GM12874 (cell line): ENCODE data around the gene CERS6.

Experiments
- CTCF ChIP-seq: IDR thresholded peaks from 2 replicates; pipeline ENCODE4 v1.5.1; 2011; ENCODE audit warnings: low read depth, mild to moderate bottlenecking, control low read depth, low read length, moderate library complexity; ENCODE audit not compliant: insufficient read depth

The CERS6 gene

DNA sequence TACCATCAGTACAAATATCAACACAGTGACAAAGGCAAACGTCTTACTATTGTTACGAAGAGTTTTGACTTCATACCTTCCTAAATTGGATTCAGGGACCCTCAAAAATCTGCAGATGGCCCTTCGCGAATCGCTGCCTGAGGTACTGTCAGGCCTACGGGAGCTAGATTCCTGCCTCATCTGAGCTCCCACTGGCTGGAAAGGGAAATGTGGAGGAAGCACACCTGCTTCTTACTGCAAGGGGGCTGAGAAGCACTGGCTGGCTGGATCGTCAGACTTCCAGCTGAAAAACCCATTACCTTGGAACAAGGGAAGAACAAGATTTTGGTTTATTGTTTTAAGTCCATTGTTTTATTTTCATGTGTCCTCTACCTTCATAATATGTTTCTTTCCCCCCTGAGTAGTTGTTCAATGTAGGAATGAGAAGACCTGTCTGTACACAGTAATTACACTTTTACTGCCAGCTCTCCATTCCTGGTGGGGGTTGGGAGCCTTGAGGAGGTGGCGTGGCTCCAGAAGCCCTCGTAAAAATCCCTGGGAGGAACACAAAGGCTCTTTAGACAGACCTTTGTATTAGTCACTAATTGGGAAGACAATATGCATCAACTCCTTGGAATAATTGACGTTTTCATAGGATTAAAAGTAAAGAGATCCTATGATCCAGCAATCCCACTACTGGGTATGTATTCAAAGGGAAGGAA is 222.2 kb downstream of the CERS6 start:
- TF ChIP-seq CTCF = no peak

DNA sequence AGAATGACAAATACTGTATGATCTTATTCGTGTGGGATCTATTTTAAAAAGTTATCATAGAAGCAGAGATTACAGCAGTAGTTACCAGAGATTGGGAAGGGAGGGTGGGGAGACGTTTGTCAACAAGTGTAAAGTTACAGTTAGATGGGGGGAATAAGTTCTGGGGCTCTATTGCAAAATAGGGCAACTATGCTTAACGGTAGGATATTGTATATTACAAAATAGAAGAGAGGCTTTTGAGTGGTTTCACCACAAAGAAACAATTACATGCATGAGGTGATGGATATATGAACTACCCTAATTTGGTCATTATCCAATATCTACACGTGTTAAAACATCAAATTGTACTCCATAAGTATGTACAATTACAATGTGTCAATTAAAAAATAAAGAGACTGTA is 223.0 kb downstream of the CERS6 start:
- TF ChIP-seq CTCF = no peak

GRCh38 chr2:168679741-168680310 is 223.8 kb downstream of the CERS6 start:
- TF ChIP-seq CTCF = no peak

- TF ChIP-seq CTCF = no peak
Observed at GRCh38 chr2:168683996-168684395, 227.9 kb downstream of the CERS6 start.

DNA sequence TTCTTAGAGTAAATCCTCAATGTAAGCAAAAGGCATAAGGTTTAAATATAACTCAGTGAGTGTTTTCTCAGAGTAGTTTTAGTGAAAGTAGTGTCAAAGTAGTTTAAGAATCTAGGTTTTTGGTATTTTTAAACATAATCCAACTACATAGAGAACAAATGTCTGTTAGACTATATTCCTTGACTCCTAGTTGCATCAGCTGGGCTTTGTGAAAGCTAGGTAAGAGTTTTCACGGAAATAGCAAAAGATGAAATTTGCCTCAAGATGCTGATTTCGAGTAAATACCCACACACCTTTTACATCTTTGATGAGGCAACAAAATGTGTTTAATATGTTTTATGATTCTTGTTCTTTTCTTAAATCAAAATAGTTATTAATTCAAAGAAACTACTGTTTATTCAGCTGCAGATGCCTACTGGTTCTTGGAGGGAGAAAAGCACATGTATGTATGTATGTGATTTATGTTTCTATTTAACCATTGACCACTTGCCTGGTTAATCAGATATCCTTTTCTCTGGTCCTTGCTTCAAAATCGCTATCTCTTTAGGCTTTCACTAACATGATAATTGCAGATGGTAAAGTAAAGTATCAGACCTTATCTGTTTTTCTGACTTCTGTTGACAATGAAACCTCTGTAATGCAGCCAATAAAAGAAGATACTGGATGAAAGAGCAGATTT is 229.0 kb downstream of the CERS6 start:
- no peak for TF ChIP-seq CTCF

DNA sequence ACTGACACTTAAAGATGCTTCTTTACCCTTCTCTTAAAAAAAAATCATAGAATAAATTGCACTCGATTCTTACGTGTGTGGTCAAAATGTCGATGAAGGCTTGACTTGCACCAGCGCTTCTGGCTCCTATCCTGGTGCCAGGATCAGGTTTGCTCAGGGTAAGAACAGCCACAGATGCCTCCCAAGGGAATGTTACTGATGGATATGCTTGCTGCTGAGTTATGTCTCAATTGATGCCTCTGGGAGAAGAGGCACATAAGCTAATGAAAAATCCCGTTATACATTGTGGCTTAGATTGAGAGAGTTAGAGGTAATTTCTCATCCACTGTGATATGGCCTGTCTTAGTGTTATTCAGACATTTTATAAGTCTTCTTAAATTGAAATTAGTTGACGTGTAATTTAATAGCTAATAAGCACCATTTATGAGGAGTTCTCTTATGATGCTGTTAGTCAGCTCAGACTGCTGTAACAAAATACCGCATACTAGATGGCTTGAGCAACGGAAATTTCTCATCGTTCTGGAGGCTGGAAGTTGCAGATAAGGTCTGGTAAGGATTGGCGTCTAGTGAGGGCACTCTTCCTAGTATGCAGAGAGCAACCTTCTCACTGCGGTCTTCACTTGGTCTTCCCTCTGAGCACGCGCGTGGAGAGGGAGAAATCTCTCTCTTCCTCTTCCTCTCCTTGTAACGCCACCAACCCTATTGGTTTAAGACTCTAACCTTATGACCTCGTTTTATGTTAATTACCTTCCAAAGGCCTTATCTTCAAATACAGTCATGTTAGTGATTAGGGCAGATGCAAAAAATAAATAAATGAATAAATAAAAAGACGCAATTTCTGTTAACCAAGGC is 229.8 kb downstream of the CERS6 start:
- TF ChIP-seq CTCF = no peak

- no peak for TF ChIP-seq CTCF
Observed at GRCh38 chr2:168686452-168687191, 230.6 kb downstream of the CERS6 start.
